HepG2 (cell line): ENCODE data around the gene ANAPC5. TPM values are rescaled to one million over a fixed set of nuclear protein-coding genes. Genes with fewer than 3 reads are reported as not detected.

ENCODE experiments used
- ATAC-seq: fragments of 200-7000 bp; cut with Tn5 transposase; 3 replicates; pipeline ENCODE4 v1.9.1; 2020; ENCODE audit warnings: mild to moderate bottlenecking, moderate library complexity
- BruUV-seq: library from RNA; stranded (reverse); fragments of 400-500 nt; replicated peaks from 2 replicates; lab custom pipeline; 2021; lab: Mats Ljungman, UMichigan
- CTCF ChIA-PET: fragments of 300-600 bp; formaldehyde crosslinking; extraction: SDS; loops from one replicate; lab custom pipeline; 2021; ENCODE audit warnings: low total read pairs, inconsistent platforms, low intra/inter-chr PET ratio; lab: Yijun Ruan, JAX
- POLR2A ChIA-PET: fragments of 350-600 bp; sonication (Branson Sonifier 250); formaldehyde crosslinking; loops from one replicate; lab custom pipeline; 2020; ENCODE audit warnings: antibody characterized with exemption, inconsistent platforms; lab: Yijun Ruan, JAX
- DNase-seq: peaks from one replicate; pipeline ENCODE4 v3.0.0-alpha.2; 2015; ENCODE audit warnings: low spot score
- FAIRE-seq: peaks from 3 replicates; lab custom pipeline; 2011; peaks lifted over from hg19 to GRCh38; lab: Jason Lieb, UNC
- H2AFZ ChIP-seq: one replicate; pipeline ENCODE4 v1.6.1; 2011; ENCODE audit warnings: low read length, inconsistent platforms
- H3K27ac ChIP-seq: fragments of 300-600 bp; 3 replicates; pipeline ENCODE4 v1.8.0; 2011; ENCODE audit warnings: mixed run types, mild to moderate bottlenecking, mixed read lengths, low read length, inconsistent platforms; ENCODE audit not compliant: insufficient read depth; ENCODE audit errors: extremely low read length
- H3K27me3 ChIP-seq, 2 experiments: fragments of 200-600 bp in 1 of 2; 2 replicates in 1 of 2; 3 replicates in 1 of 2; pipeline versions ENCODE4 v1.6.0 to v1.8.0; 2011; ENCODE audit warnings: low read length in 2 of 2, mild to moderate bottlenecking in 2 of 2, moderate library complexity in 2 of 2, inconsistent platforms in 1 of 2; ENCODE audit not compliant: insufficient read depth in 2 of 2, control insufficient read depth in 1 of 2
- H3K36me3 ChIP-seq, 2 experiments: fragments of 200-600 bp in 1 of 2; replicated peaks in 1 of 2; 2 replicates in 1 of 2; 3 replicates in 1 of 2; pipeline versions ENCODE4 v1.5.1 to v1.8.0; 2011; ENCODE audit warnings: low read length in 2 of 2, inconsistent platforms in 1 of 2; ENCODE audit not compliant: insufficient read depth in 2 of 2, control insufficient read depth in 1 of 2
- H3K4me1 ChIP-seq: 2 replicates; pipeline ENCODE4 v1.5.1; 2012; ENCODE audit warnings: low read length, inconsistent platforms; ENCODE audit not compliant: insufficient read depth
- H3K4me2 ChIP-seq: 2 replicates; pipeline ENCODE4 v1.6.0; 2011; ENCODE audit warnings: low read depth, low read length, inconsistent platforms
- H3K4me3 ChIP-seq, 3 experiments: fragments of 200-600 bp in 1 of 3; sonication (generic), shearing (Covaris generic) in 1 of 3; replicated peaks in 1 of 3; 2 replicates each; pipeline ENCODE4 v1.5.1; 2011 to 2016; ENCODE audit warnings: low read length in 3 of 3, inconsistent platforms in 2 of 3, low read depth in 2 of 3, mild to moderate bottlenecking in 2 of 3, control low read depth in 1 of 3, mixed read lengths in 1 of 3; ENCODE audit not compliant: insufficient read depth in 1 of 3
- H3K79me2 ChIP-seq: one replicate; pipeline ENCODE4 v1.6.1; 2011; ENCODE audit warnings: low read length, inconsistent platforms; ENCODE audit not compliant: insufficient read depth
- H3K9ac ChIP-seq: 2 replicates; pipeline ENCODE4 v1.6.0; 2011; ENCODE audit warnings: mild to moderate bottlenecking, low read depth, low read length, inconsistent platforms; ENCODE audit not compliant: insufficient read depth
- H3K9me3 ChIP-seq: 2 replicates; pipeline ENCODE4 v1.5.1; 2012; ENCODE audit warnings: mild to moderate bottlenecking, low read length
- H4K20me1 ChIP-seq: 2 replicates; pipeline ENCODE4 v1.6.0; 2011; ENCODE audit warnings: inconsistent platforms, mild to moderate bottlenecking, low read length, moderate library complexity; ENCODE audit not compliant: insufficient read depth
- BHLHE40 ChIP-seq: IDR thresholded peaks from 2 replicates; pipeline ENCODE4 v1.6.1; 2011; ENCODE audit warnings: low read length, improper control_type of control experiment
- GFI1 ChIP-seq: sonication (generic); formaldehyde crosslinking; IDR thresholded peaks from 2 replicates; pipeline ENCODE4 v1.5.0; 2020; ENCODE audit warnings: missing genetic modification reagents, mild to moderate bottlenecking, borderline replicate concordance
- KLF12 ChIP-seq: sonication (generic); formaldehyde crosslinking; IDR thresholded peaks from 2 replicates; pipeline ENCODE4 v1.4.0; 2020; ENCODE audit warnings: missing genetic modification reagents, borderline replicate concordance
- NCOA1 ChIP-seq: sonication (generic); formaldehyde crosslinking; IDR thresholded peaks from 2 replicates; pipeline ENCODE4 v1.9.0; 2021; ENCODE audit warnings: missing genetic modification reagents
- NCOA5 ChIP-seq: sonication (generic); formaldehyde crosslinking; IDR thresholded peaks from 2 replicates; pipeline ENCODE4 v1.4.0; 2020; ENCODE audit warnings: missing genetic modification reagents
- NCOR1 ChIP-seq: fragments of 200-600 bp; sonication (generic); IDR thresholded peaks from 2 replicates; pipeline ENCODE4 v1.7.0; 2017; ENCODE audit warnings: antibody characterized with exemption, low read length, borderline replicate concordance
- PPARG ChIP-seq: conservative IDR thresholded peaks from 2 replicates; pipeline ENCODE4 v1.6.1; 2016; ENCODE audit warnings: missing biosample characterization, missing genetic modification reagents
- REL ChIP-seq: sonication (generic); formaldehyde crosslinking; conservative IDR thresholded peaks from 2 replicates; pipeline ENCODE4 v1.8.0; 2022; ENCODE audit warnings: mild to moderate bottlenecking, missing genetic modification reagents, moderate library complexity
- RFX3 ChIP-seq: IDR thresholded peaks from 2 replicates; pipeline ENCODE4 v1.6.1; 2016; ENCODE audit warnings: missing biosample characterization, missing genetic modification reagents
- ZBTB21 ChIP-seq: sonication (generic); formaldehyde crosslinking; IDR thresholded peaks from 2 replicates; pipeline ENCODE4 v1.4.0; 2020; ENCODE audit warnings: missing genetic modification reagents
- ZNF558 ChIP-seq: sonication (generic); formaldehyde crosslinking; IDR thresholded peaks from 2 replicates; pipeline ENCODE4 v1.9.0; 2022; ENCODE audit warnings: mild to moderate bottlenecking, missing genetic modification reagents, borderline replicate concordance
- ZNF737 ChIP-seq: sonication (generic); formaldehyde crosslinking; IDR thresholded peaks from 2 replicates; pipeline ENCODE4 v1.5.0; 2020; ENCODE audit warnings: missing genetic modification reagents, mild to moderate bottlenecking, borderline replicate concordance
- in situ Hi-C: cut with HindIII; loops from 2 replicates; pipeline ENCODE4 v1.10.0; 2017; ENCODE audit warnings: low pct_unique_long_range_greater_than_20kb; ENCODE audit not compliant: extremely low pct_ligation_motif_present
- intact Hi-C: fragments of 100-400 bp; cut with micrococcal nuclease; formaldehyde crosslinking; loops from one replicate; pipeline ENCODE4 v1.10.0; 2022; ENCODE audit not compliant: unreplicated experiment
- polyA plus RNA-seq, 8 experiments: library from polyadenylated mRNA; depleted of rRNA in 3 of 8; stranded (reverse) in 7 of 8; unstranded in 1 of 8; fragments of >200 nt; fragmentation: Illumina TruSeq in 4 of 8; extraction: Trizol in 4 of 8; gene quantifications; 2 replicates each; pipeline versions ENCODE4 v1.2.1 to v1.2.3, GENCODE V29; 2011 to 2016; ENCODE audit warnings: low read depth in 4 of 8, missing spikeins in 1 of 8, mixed read lengths in 1 of 8; ENCODE audit not compliant: insufficient read depth in 1 of 8
- total RNA-seq, 5 experiments: library from RNA; depleted of rRNA; stranded (reverse); fragments of >200 nt; fragmentation: Illumina TruSeq; extraction: Trizol; gene quantifications; 2 replicates each; pipeline ENCODE4 v1.2.3, GENCODE V29; 2016; ENCODE audit warnings: low read depth in 1 of 5
- TF ChIP-seq, protein P1 (sequence below): sonication (generic); formaldehyde crosslinking; IDR thresholded peaks from 2 replicates; pipeline ENCODE4 v1.5.0; 2020; ENCODE audit warnings: missing genetic modification reagents
- TF ChIP-seq, protein P2 (sequence below): sonication (generic); formaldehyde crosslinking; IDR thresholded peaks from 2 replicates; pipeline ENCODE4 v1.8.1; 2023; ENCODE audit warnings: mild to moderate bottlenecking, missing genetic modification reagents

ANAPC5 gene
- total and polyA plus RNA-seq, 2 of the 13 experiments (the other 11 are each of a cell fraction or from before 2014, with no cell fraction given) = 146 to 161 TPM

DNA sequence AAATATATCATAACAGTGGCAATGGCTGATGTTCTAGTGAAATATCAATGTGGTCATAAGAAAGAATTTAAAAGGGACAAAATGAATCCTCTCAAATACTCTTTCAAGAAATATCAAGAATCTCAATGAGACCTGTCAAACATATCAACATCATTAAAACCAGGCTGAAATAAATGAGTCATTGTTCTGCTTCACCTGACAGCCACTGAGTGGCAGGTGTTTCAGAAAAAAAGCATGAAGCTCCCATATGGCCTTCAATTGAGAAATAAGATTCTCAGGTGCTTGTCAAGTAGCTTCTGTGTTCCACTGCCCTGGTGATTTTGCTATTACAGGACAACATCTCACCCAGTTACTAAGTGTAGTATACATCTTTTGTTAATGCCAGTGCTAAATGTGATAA is 21.5 kb downstream of the ANAPC5 start:
- Histone ChIP-seq H3K4me2 (no peak overlapping the region), H3K9ac (no peak overlapping the region), H3K4me3 (no peak overlapping the region), H3K36me3 (peaks cover 38 to 86% of the 10 kb centered on the region in 2 experiments), H4K20me1 (no peaks in the 10 kb centered on the region), H3K27ac (no peak overlapping the region), H3K27me3 (no peaks in the 10 kb centered on the region), H3K4me1 (no peaks in the 10 kb centered on the region), H3K9me3 (no peaks in the 10 kb centered on the region), H3K79me2 (no peaks in the 10 kb centered on the region), H2AFZ (no peak overlapping the region)
- TF ChIP-seq NCOA5 (CRISPR knock-in tag) (no peak), KLF12 (CRISPR knock-in tag) (no peak), GFI1 (no peak), ZNF558 (CRISPR knock-in tag) (no peak), RFX3 (no peak), BHLHE40 (no peak), NCOR1 (no peak), PPARG (no peak), REL (CRISPR knock-in tag) (no peak), NCOA1 (CRISPR knock-in tag) (no peak), ZBTB21 (CRISPR knock-in tag) (no peak), ZNF737 (no peak)
- TF ChIP-seq, protein P1, sequence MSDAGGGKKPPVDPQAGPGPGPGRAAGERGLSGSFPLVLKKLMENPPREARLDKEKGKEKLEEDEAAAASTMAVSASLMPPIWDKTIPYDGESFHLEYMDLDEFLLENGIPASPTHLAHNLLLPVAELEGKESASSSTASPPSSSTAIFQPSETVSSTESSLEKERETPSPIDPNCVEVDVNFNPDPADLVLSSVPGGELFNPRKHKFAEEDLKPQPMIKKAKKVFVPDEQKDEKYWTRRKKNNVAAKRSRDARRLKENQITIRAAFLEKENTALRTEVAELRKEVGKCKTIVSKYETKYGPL (CRISPR knock-in tag) = no peak
- TF ChIP-seq, protein P2, sequence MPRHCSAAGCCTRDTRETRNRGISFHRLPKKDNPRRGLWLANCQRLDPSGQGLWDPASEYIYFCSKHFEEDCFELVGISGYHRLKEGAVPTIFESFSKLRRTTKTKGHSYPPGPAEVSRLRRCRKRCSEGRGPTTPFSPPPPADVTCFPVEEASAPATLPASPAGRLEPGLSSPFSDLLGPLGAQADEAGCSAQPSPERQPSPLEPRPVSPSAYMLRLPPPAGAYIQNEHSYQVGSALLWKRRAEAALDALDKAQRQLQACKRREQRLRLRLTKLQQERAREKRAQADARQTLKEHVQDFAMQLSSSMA = no peak
- FAIRE-seq (no peak), ATAC-seq (no peak), DNase-seq (no peak)
- BruUV-seq = no TSS peak
- POLR2A ChIA-PET = no interaction called here
- in situ Hi-C loops = no loop called here
- intact Hi-C loops = no loop called here
- CTCF ChIA-PET = no interaction called here
